ENCODE results near the gene COMMD6. TPM values are rescaled to one million over a fixed set of nuclear protein-coding genes. Genes with fewer than 3 reads are reported as not detected.

Gene COMMD6
- total and polyA plus RNA-seq, 2 of the 13 experiments (the other 11 are each of a cell fraction or from before 2014, with no cell fraction given), result 97.0 to 164 TPM

GRCh38 chr13:75537401-75538365 is at the start of gene COMMD6 (continued):
- TF ChIP-seq ZBTB37 (CRISPR knock-in tag; IDR thresholded peaks at IDR 0.05) (no peak), SIN3B (IDR thresholded peaks at IDR 0.05; ENCODE audit: low read length) (no peak), ZNF7 (CRISPR knock-in tag; IDR thresholded peaks at IDR 0.05) (peak; percentile 20; the same call in 1 of the 2 replicates), SOX13 (IDR thresholded peaks at IDR 0.05) (no peak), SOX13 (CRISPR knock-in tag; conservative IDR thresholded peaks at IDR 0.05 in 1 of 2, IDR thresholded peaks at IDR 0.05 in 1 of 2) (0 out of 4 replicates have a peak, but pooled peaks of 1 of the 2 experiments have one; percentile 8), ZSCAN30 (CRISPR knock-in tag; IDR thresholded peaks at IDR 0.05) (no peak), ZNF839 (CRISPR knock-in tag; IDR thresholded peaks at IDR 0.05; ENCODE audit: borderline replicate concordance) (no peak), ZNF331 (CRISPR knock-in tag; IDR thresholded peaks at IDR 0.05) (peak; percentile 40; the same call in 1 of the 2 replicates), ZBTB8A (CRISPR knock-in tag; IDR thresholded peaks at IDR 0.05; ENCODE audit: borderline replicate concordance, low read depth) (peak; percentile 69; the same call in 1 of the 2 replicates), HOXA9 (CRISPR knock-in tag; IDR thresholded peaks at IDR 0.05; ENCODE audit: borderline replicate concordance) (no peak), ZNF24 (IDR thresholded peaks at IDR 0.05) (no peak), DDIT3 (CRISPR knock-in tag; IDR thresholded peaks at IDR 0.05) (no peak), ZMAT3 (CRISPR knock-in tag; conservative IDR thresholded peaks at IDR 0.05) (0 out of 2 replicates have a peak, but pooled peaks have one; percentile 35), CREM (IDR thresholded peaks at IDR 0.05) (no peak), CREM (CRISPR knock-in tag; IDR thresholded peaks at IDR 0.05) (no peak), NFIB (CRISPR knock-in tag; IDR thresholded peaks at IDR 0.05; ENCODE audit: borderline replicate concordance) (no peak)
- TF ChIP-seq, protein P1, sequence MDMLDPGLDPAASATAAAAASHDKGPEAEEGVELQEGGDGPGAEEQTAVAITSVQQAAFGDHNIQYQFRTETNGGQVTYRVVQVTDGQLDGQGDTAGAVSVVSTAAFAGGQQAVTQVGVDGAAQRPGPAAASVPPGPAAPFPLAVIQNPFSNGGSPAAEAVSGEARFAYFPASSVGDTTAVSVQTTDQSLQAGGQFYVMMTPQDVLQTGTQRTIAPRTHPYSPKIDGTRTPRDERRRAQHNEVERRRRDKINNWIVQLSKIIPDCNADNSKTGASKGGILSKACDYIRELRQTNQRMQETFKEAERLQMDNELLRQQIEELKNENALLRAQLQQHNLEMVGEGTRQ (IDR thresholded peaks at IDR 0.05; ENCODE audit: low read depth, low read length), result no peak
- TF ChIP-seq, protein P1 (CRISPR knock-in tag; IDR thresholded peaks at IDR 0.05; ENCODE audit: borderline replicate concordance), result no peak
- TF ChIP-seq, protein P2, sequence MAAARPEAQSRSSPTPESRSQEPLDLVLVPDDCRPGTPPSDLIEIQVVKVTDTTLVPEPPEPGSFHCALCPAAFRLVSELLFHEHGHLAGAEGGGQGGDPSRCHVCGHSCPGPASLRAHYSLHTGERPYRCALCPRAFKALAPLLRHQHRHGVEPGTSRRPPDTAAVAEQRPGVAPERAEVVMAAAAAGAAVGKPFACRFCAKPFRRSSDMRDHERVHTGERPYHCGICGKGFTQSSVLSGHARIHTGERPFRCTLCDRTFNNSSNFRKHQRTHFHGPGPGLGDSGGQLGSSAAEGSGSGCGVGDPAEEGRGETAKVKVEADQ (CRISPR knock-in tag; IDR thresholded peaks at IDR 0.05; ENCODE audit: borderline replicate concordance), result no peak
- TF ChIP-seq, protein P3, sequence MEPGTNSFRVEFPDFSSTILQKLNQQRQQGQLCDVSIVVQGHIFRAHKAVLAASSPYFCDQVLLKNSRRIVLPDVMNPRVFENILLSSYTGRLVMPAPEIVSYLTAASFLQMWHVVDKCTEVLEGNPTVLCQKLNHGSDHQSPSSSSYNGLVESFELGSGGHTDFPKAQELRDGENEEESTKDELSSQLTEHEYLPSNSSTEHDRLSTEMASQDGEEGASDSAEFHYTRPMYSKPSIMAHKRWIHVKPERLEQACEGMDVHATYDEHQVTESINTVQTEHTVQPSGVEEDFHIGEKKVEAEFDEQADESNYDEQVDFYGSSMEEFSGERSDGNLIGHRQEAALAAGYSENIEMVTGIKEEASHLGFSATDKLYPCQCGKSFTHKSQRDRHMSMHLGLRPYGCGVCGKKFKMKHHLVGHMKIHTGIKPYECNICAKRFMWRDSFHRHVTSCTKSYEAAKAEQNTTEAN (CRISPR knock-in tag; conservative IDR thresholded peaks at IDR 0.05), result peak; percentile 66

Measured in HepG2 (cell line).